Gastrocnemius medialis (tissue), 4 donors: ENCODE measurements around the gene ROBO1.

Experiments used
- CTCF ChIP-seq, 5 experiments: fragments of 450-650 bp in 3 of 5; fragments of 200-600 bp in 2 of 5; sonication (generic) in 2 of 5; IDR thresholded peaks in 4 of 5; conservative IDR thresholded peaks in 1 of 5; 1 replicate in 4 of 5; 2 replicates in 1 of 5; pipeline ENCODE4 v1.5.1; 2016 to 2019; ENCODE audit warnings: antibody characterized with exemption in 5 of 5, mild to moderate bottlenecking in 3 of 5, moderate library complexity in 3 of 5
- POLR2A ChIP-seq, 2 donors: fragments of 450-650 bp; IDR thresholded peaks; one replicate each; pipeline ENCODE4 v1.6.1; 2017; ENCODE audit warnings: antibody characterized with exemption in 2 of 2, mild to moderate bottlenecking in 2 of 2, moderate library complexity in 2 of 2

DNA sequence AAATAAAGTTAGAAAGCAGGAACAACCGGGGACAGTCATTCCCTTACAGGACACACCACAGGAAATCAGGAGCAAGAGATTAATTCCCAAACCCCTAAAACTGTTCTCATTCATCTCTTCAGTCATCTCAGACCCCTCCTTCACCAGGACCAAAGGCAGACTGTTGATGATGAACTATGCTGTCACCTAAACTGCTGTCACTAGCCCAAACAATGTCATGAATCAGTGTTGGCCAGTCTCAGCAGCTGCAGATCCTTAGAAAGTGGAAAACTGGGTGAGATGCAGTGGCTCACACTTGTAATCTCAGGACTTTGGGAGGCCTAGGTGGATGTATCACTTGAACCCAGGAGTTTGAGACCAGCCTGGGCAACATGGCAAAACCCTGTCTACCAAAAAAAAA is 909.6 kb downstream of the ROBO1 start:
- TF ChIP-seq CTCF (IDR thresholded peaks at IDR 0.05 in 4 of 5, conservative IDR thresholded peaks at IDR 0.05 in 1 of 5) (no peak), POLR2A (IDR thresholded peaks at IDR 0.05) (no peak)
